H7 (cell line): ENCODE measurements around the gene C5orf46. TPM values are rescaled to one million over a fixed set of nuclear protein-coding genes. Genes with fewer than 3 reads are reported as not detected.
"Not testable (repeated sequence)": the region's sequence is repeated elsewhere in the genome, so short reads cannot be mapped to it uniquely, and the experiment has no call there.

ENCODE experiments used
- DNase-seq: peaks from one replicate; pipeline ENCODE4 v3.0.0; 2012
- H3K27me3 ChIP-seq: 2 replicates; pipeline ENCODE4 v1.6.0; 2011; ENCODE audit warnings: mild to moderate bottlenecking, low read length; ENCODE audit not compliant: control insufficient read depth, insufficient read depth
- H3K36me3 ChIP-seq: replicated peaks from 2 replicates; pipeline ENCODE4 v1.5.1; 2011; ENCODE audit warnings: low read length; ENCODE audit not compliant: control insufficient read depth, insufficient read depth
- H3K4me3 ChIP-seq: 2 replicates; pipeline ENCODE4 v1.5.1; 2011; ENCODE audit warnings: low read depth, mild to moderate bottlenecking, control low read depth, low read length, moderate library complexity; ENCODE audit not compliant: insufficient read depth
- total RNA-seq: library from RNA; depleted of rRNA; stranded (reverse); fragments of >200 nt; shearing (Covaris generic); gene quantifications from 2 replicates; pipeline ENCODE4 v1.2.3, GENCODE V29; 2014

The C5orf46 gene
- total RNA-seq, 1 experiment from 2014 or later = not detected

- H3K27me3 ChIP-seq = no peaks in the 10 kb centered on the region
- H3K4me3 ChIP-seq = no peak within 1 kb of the TSS
- DNase-seq = no peak
- peaks cover 2% of the 10 kb centered on the region for H3K36me3 ChIP-seq
Observed at GRCh38 chr5:147878066-147878759, 28.1 kb downstream of the C5orf46 start, which contains the start of gene SCGB3A2. Gene SCGB3A2 (plus strand): TSS chr5:147878711. CDS start chr5:147878804, 93 bp downstream.

- Histone ChIP-seq H3K4me3 (no peak overlapping the region), H3K36me3 (peaks cover 8% of the 10 kb centered on the region), H3K27me3 (no peaks in the 10 kb centered on the region)
- DNase-seq = no peak
Observed at GRCh38 chr5:147876626-147877025, 29.7 kb downstream of the C5orf46 start.

- Histone ChIP-seq H3K27me3 (no peaks in the 10 kb centered on the region), H3K4me3 (no peak overlapping the region), H3K36me3 (peaks cover 6% of the 10 kb centered on the region)
- DNase-seq = no peak
Observed at GRCh38 chr5:147876141-147876540, 30.2 kb downstream of the C5orf46 start.

GRCh38 chr5:147874910-147875367 lies 31.4 kb downstream of the C5orf46 start:
- DNase-seq = peak; percentile 11
- Histone ChIP-seq H3K36me3 (peaks cover 6% of the 10 kb centered on the region), H3K27me3 (no peaks in the 10 kb centered on the region), H3K4me3 (peak overlapping the region; percentile 14)

- DNase-seq, H3K36me3 ChIP-seq, H3K27me3 ChIP-seq: not testable (repeated sequence)
- peak overlapping the region; percentile 70 for H3K4me3 ChIP-seq
Observed at GRCh38 chr5:147874118-147874875, 32.0 kb downstream of the C5orf46 start.

GRCh38 chr5:147872744-147873435 lies 33.4 kb downstream of the C5orf46 start:
- not testable (repeated sequence) for H3K27me3 ChIP-seq, DNase-seq
- Histone ChIP-seq H3K36me3 (peaks cover 11% of the 10 kb centered on the region), H3K4me3 (peak overlapping the region; percentile 70)

GRCh38 chr5:147871980-147872549 lies 34.3 kb downstream of the C5orf46 start:
- peaks cover 13% of the 10 kb centered on the region for H3K36me3 ChIP-seq
- not testable (repeated sequence) for DNase-seq, H3K27me3 ChIP-seq
- H3K4me3 ChIP-seq = peak overlapping the region; percentile 75

GRCh38 chr5:147869892-147870291 lies 36.4 kb downstream of the C5orf46 start:
- H3K27me3 ChIP-seq, DNase-seq: not testable (repeated sequence)
- H3K36me3 ChIP-seq = peaks cover 13% of the 10 kb centered on the region
- peak overlapping the region; percentile 35 for H3K4me3 ChIP-seq

GRCh38 chr5:147869112-147869511 lies 37.2 kb downstream of the C5orf46 start:
- H3K27me3 ChIP-seq = no peaks in the 10 kb centered on the region
- H3K4me3 ChIP-seq = peak overlapping the region; percentile 35
- peak; percentile 12 for DNase-seq
- peaks cover 15% of the 10 kb centered on the region for H3K36me3 ChIP-seq

GRCh38 chr5:147863454-147864158 lies 42.7 kb downstream of the C5orf46 start:
- DNase-seq = no peak
- Histone ChIP-seq H3K27me3 (no peaks in the 10 kb centered on the region), H3K4me3 (no peak overlapping the region), H3K36me3 (peaks cover 4% of the 10 kb centered on the region)

- Histone ChIP-seq H3K27me3 (no peaks in the 10 kb centered on the region), H3K36me3 (peaks cover 3% of the 10 kb centered on the region), H3K4me3 (no peak overlapping the region)
- no peak for DNase-seq
Observed at GRCh38 chr5:147860641-147861025, 45.7 kb downstream of the C5orf46 start.

- no peak for DNase-seq
- Histone ChIP-seq H3K4me3 (no peak overlapping the region), H3K36me3 (peaks cover 3% of the 10 kb centered on the region), H3K27me3 (no peaks in the 10 kb centered on the region)
Observed at GRCh38 chr5:147859962-147860640, 46.2 kb downstream of the C5orf46 start.

- Histone ChIP-seq H3K4me3 (no peak overlapping the region), H3K36me3 (peaks cover 1% of the 10 kb centered on the region; the same call in 1 of the 2 replicates), H3K27me3 (no peaks in the 10 kb centered on the region)
- DNase-seq = no peak
Observed at GRCh38 chr5:147858565-147858964, 47.8 kb downstream of the C5orf46 start.
